SK-N-SH treated with all-trans-retinoic acid at 6 μM for 48 hours (cell line): ENCODE results near the gene ZNF469.

Experiments
- ARNTL ChIP-seq: fragments of 450-650 bp; formaldehyde crosslinking; IDR thresholded peaks from 2 replicates; pipeline ENCODE4 v1.5.0; 2020; ENCODE audit warnings: low read depth, mild to moderate bottlenecking, moderate library complexity, borderline replicate concordance
- CREB5 ChIP-seq: fragments of 250-450 bp; sonication (Bioruptor Pico); IDR thresholded peaks from 2 replicates; pipeline ENCODE4 v1.5.1; 2020; ENCODE audit warnings: low read depth, mild to moderate bottlenecking, moderate library complexity
- PPARA ChIP-seq: fragments of 250-450 bp; sonication (Bioruptor Pico); IDR thresholded peaks from 2 replicates; pipeline ENCODE4 v1.5.0; 2020; ENCODE audit warnings: mild to moderate bottlenecking, borderline replicate concordance
- SNAI2 ChIP-seq: fragments of 250-450 bp; sonication (Bioruptor Pico); IDR thresholded peaks from 2 replicates; pipeline ENCODE4 v1.5.0; 2020; ENCODE audit warnings: mild to moderate bottlenecking, moderate library complexity
- ZFP30 ChIP-seq: fragments of 450-650 bp; formaldehyde crosslinking; IDR thresholded peaks from 2 replicates; pipeline ENCODE4 v1.5.0; 2022; ENCODE audit warnings: mild to moderate bottlenecking, moderate library complexity
- ZNF70 ChIP-seq: fragments of 450-650 bp; formaldehyde crosslinking; IDR thresholded peaks from 2 replicates; pipeline ENCODE4 v1.5.0; 2020; ENCODE audit warnings: mild to moderate bottlenecking, moderate library complexity
- TF ChIP-seq, protein P1 (sequence below): fragments of 250-450 bp; sonication (Bioruptor Pico); IDR thresholded peaks from 2 replicates; pipeline ENCODE4 v1.5.1; 2021; ENCODE audit warnings: mild to moderate bottlenecking, moderate library complexity

GRCh38 chr16:88365244-88365865, 17.4 kb upstream of the ZNF469 start:
- TF ChIP-seq CREB5 (CRISPR knock-in tag) = no peak
- TF ChIP-seq SNAI2 (CRISPR knock-in tag) = no peak
- TF ChIP-seq, protein P1, sequence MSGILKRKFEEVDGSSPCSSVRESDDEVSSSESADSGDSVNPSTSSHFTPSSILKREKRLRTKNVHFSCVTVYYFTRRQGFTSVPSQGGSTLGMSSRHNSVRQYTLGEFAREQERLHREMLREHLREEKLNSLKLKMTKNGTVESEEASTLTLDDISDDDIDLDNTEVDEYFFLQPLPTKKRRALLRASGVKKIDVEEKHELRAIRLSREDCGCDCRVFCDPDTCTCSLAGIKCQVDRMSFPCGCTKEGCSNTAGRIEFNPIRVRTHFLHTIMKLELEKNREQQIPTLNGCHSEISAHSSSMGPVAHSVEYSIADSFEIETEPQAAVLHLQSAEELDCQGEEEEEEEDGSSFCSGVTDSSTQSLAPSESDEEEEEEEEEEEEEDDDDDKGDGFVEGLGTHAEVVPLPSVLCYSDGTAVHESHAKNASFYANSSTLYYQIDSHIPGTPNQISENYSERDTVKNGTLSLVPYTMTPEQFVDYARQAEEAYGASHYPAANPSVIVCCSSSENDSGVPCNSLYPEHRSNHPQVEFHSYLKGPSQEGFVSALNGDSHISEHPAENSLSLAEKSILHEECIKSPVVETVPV (CRISPR knock-in tag) = no peak
- no peak for TF ChIP-seq ZNF70 (CRISPR knock-in tag)
- no peak for TF ChIP-seq PPARA (CRISPR knock-in tag)
- TF ChIP-seq ZFP30 (CRISPR knock-in tag) = no peak
- no peak for TF ChIP-seq ARNTL (CRISPR knock-in tag)
